Measurements from ENCODE around the gene S100A7A.
"Not testable (repeated sequence)": the region's sequence is repeated elsewhere in the genome, so short reads cannot be mapped to it uniquely, and the experiment has no call there.

The S100A7A gene

GRCh38 chr1:153405825-153406599 is 10.3 kb upstream of the S100A7A start:
- H3K4me1 ChIP-seq (ENCODE audit: control insufficient read depth in 1 of 2, insufficient read depth in 2 of 2, low read length in 2 of 2); H3K4me3 ChIP-seq (ENCODE audit: low read depth in 1 of 2, low read length in 2 of 2); H3K27me3 ChIP-seq (ENCODE audit: low read depth, low read length); H3K9me3 ChIP-seq (ENCODE audit: control insufficient read depth in 1 of 2, low read length in 2 of 2); H3K27ac ChIP-seq (ENCODE audit: low read length); H3K36me3 ChIP-seq (ENCODE audit: control insufficient read depth in 1 of 2, insufficient read depth in 2 of 2, low read length in 2 of 2): not testable (repeated sequence)

DNA sequence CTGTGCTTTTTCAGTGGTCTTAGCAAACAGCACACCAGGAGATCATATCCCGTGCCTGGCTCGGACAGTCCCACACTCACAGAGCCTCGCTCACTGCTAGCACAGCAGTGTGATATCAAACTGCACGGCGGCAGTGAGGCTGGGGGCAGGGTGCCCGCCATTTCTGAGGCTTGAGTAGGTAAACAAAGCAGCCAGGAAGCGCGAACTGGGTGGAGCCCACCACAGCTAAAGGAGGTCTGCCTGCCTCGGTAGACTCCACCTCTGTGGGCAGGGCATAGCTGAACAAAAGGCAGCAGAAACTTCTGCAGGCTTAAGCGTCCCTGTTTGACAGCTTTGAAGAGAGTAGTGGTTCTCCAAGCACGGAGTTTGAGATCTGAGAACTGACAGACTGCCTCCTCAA is 9.0 kb upstream of the S100A7A start:
- not testable (repeated sequence) for H3K4me3 ChIP-seq (ENCODE audit: low read depth in 1 of 2, low read length in 2 of 2); H3K27me3 ChIP-seq (ENCODE audit: low read depth, low read length)

GRCh38 chr1:153413961-153414360 is 2.4 kb upstream of the S100A7A start:
- H3K4me1 ChIP-seq (ENCODE audit: control insufficient read depth in 1 of 2, insufficient read depth in 2 of 2, low read length in 2 of 2); H3K4me3 ChIP-seq (ENCODE audit: low read depth in 1 of 2, low read length in 2 of 2); H3K27ac ChIP-seq (ENCODE audit: low read length): not testable (repeated sequence)

More for the DNA sequence above, 9.0 kb upstream of the S100A7A start:
- not testable (repeated sequence) for H3K27ac ChIP-seq (ENCODE audit: low read length); H3K36me3 ChIP-seq (ENCODE audit: control insufficient read depth in 1 of 2, insufficient read depth in 2 of 2, low read length in 2 of 2); H3K4me1 ChIP-seq (ENCODE audit: control insufficient read depth in 1 of 2, insufficient read depth in 2 of 2, low read length in 2 of 2); H3K9me3 ChIP-seq (ENCODE audit: control insufficient read depth in 1 of 2, low read length in 2 of 2)

GRCh38 chr1:153417136-153417888 is 992 bp downstream of the S100A7A start:
- no peaks in the 10 kb centered on the region for H3K36me3 ChIP-seq (ENCODE audit: control insufficient read depth in 1 of 2, insufficient read depth in 2 of 2, low read length in 2 of 2)
- no peaks in the 10 kb centered on the region for H3K27me3 ChIP-seq (ENCODE audit: low read depth, low read length)
- H3K27ac ChIP-seq (ENCODE audit: low read length): no peak overlapping the region
- H3K4me1 ChIP-seq (ENCODE audit: control insufficient read depth in 1 of 2, insufficient read depth in 2 of 2, low read length in 2 of 2): no peaks in the 10 kb centered on the region
- no peaks in the 10 kb centered on the region for H3K9me3 ChIP-seq (ENCODE audit: control insufficient read depth in 1 of 2, low read length in 2 of 2)
- no peak overlapping the region for H3K4me3 ChIP-seq (ENCODE audit: low read depth in 1 of 2, low read length in 2 of 2)

More at GRCh38 chr1:153413961-153414360, 2.4 kb upstream of the S100A7A start:
- H3K9me3 ChIP-seq (ENCODE audit: control insufficient read depth in 1 of 2, low read length in 2 of 2); H3K27me3 ChIP-seq (ENCODE audit: low read depth, low read length); H3K36me3 ChIP-seq (ENCODE audit: control insufficient read depth in 1 of 2, insufficient read depth in 2 of 2, low read length in 2 of 2): not testable (repeated sequence)

DNA sequence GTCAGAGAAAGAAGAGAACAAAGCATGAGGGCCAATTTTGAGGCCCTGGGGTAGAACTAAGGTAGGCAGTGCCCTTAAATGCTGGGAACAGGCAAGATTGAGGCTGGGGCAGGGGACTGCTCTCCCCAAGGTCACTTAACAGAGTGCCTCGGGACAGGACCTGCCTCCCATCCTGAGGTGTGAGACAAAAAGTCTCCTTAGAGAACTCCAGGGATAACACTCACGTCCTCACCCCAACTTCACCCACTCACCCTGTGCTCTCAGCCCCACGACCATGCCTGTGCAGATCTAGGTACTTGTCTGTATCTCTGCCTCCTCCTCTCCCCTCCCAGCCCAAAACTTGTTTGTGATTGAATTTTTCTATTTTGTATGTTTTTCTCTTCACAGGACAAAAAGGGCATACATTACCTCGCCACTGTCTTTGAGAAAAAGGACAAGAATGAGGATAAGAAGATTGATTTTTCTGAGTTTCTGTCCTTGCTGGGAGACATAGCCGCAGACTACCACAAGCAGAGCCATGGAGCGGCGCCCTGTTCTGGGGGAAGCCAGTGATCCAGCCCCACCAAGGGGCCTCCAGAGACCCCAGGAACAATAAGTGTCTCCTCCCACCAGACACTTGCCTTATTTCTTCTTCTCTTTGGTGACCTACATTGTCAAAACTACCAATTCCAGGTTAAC is 2.6 kb downstream of the S100A7A start:
- H3K27me3 ChIP-seq (ENCODE audit: low read depth, low read length); H3K36me3 ChIP-seq (ENCODE audit: control insufficient read depth in 1 of 2, insufficient read depth in 2 of 2, low read length in 2 of 2); H3K4me3 ChIP-seq (ENCODE audit: low read depth in 1 of 2, low read length in 2 of 2); H3K27ac ChIP-seq (ENCODE audit: low read length); H3K9me3 ChIP-seq (ENCODE audit: control insufficient read depth in 1 of 2, low read length in 2 of 2); H3K4me1 ChIP-seq (ENCODE audit: control insufficient read depth in 1 of 2, insufficient read depth in 2 of 2, low read length in 2 of 2): not testable (repeated sequence)

DNA sequence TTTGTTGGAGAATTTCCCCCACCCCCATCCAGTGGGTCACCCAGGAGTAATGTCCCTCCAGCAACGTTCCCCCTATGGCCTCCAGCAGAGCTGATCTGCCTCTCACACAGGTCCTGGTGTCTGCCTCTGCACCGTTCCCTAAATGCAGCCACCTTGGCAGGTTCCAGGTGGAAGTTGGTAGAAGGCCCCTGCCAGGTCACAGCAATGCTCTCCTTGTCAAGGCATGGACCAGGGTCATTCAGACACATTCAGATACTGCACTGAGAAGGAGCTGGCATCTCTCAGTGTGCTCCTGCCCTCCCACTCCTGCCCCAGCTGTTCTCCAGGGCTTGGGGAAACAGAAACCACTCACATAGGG is 3.1 kb downstream of the S100A7A start:
- H3K4me3 ChIP-seq (ENCODE audit: low read depth in 1 of 2, low read length in 2 of 2); H3K9me3 ChIP-seq (ENCODE audit: control insufficient read depth in 1 of 2, low read length in 2 of 2); H3K36me3 ChIP-seq (ENCODE audit: control insufficient read depth in 1 of 2, insufficient read depth in 2 of 2, low read length in 2 of 2); H3K27me3 ChIP-seq (ENCODE audit: low read depth, low read length); H3K27ac ChIP-seq (ENCODE audit: low read length); H3K4me1 ChIP-seq (ENCODE audit: control insufficient read depth in 1 of 2, insufficient read depth in 2 of 2, low read length in 2 of 2): not testable (repeated sequence)

GRCh38 chr1:153420306-153420705 is 4.0 kb downstream of the S100A7A start:
- Histone ChIP-seq H3K4me1 (ENCODE audit: control insufficient read depth in 1 of 2, insufficient read depth in 2 of 2, low read length in 2 of 2) (no peaks in the 10 kb centered on the region), H3K36me3 (ENCODE audit: control insufficient read depth in 1 of 2, insufficient read depth in 2 of 2, low read length in 2 of 2) (no peaks in the 10 kb centered on the region), H3K4me3 (ENCODE audit: low read depth in 1 of 2, low read length in 2 of 2) (no peak overlapping the region), H3K9me3 (ENCODE audit: control insufficient read depth in 1 of 2, low read length in 2 of 2) (no peaks in the 10 kb centered on the region), H3K27ac (ENCODE audit: low read length) (no peak overlapping the region), H3K27me3 (ENCODE audit: low read depth, low read length) (no peaks in the 10 kb centered on the region)

DNA sequence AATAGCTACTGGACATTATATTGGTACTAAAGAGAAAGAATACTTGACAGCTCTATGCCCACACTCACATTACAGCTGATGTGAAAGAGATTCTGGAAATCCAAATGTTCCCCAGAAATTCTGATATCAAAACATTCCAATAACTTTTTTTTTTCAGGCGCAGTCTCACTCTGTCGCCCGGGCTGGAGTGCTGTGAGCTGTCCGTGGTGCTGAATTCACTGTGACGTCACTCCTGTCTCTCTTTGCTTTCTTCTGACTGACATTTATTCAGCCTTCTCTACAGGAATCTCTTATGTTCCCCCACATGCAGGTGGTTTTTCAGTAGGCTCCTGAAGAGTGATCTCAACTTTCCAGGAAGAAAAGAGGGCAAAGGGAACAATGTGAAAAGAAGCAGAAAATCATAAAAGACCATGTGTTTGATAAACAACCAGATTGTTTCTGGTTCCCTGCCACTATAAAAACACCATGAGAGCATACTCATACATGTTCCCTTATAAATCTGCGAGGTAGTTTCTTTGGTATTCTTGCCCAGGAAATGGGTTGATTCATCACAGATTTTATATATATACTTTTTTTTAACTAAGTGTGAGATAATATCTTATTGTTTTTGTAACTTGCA is 6.2 kb downstream of the S100A7A start:
- Histone ChIP-seq H3K9me3 (ENCODE audit: control insufficient read depth in 1 of 2, low read length in 2 of 2) (no peaks in the 10 kb centered on the region), H3K4me1 (ENCODE audit: control insufficient read depth in 1 of 2, insufficient read depth in 2 of 2, low read length in 2 of 2) (no peaks in the 10 kb centered on the region), H3K36me3 (ENCODE audit: control insufficient read depth in 1 of 2, insufficient read depth in 2 of 2, low read length in 2 of 2) (no peaks in the 10 kb centered on the region), H3K27me3 (ENCODE audit: low read depth, low read length) (no peaks in the 10 kb centered on the region), H3K27ac (ENCODE audit: low read length) (no peak overlapping the region), H3K4me3 (ENCODE audit: low read depth in 1 of 2, low read length in 2 of 2) (no peak overlapping the region)

- Histone ChIP-seq H3K4me3 (ENCODE audit: low read depth in 1 of 2, low read length in 2 of 2) (no peak overlapping the region), H3K9me3 (ENCODE audit: control insufficient read depth in 1 of 2, low read length in 2 of 2) (no peaks in the 10 kb centered on the region), H3K27me3 (ENCODE audit: low read depth, low read length) (no peaks in the 10 kb centered on the region), H3K4me1 (ENCODE audit: control insufficient read depth in 1 of 2, insufficient read depth in 2 of 2, low read length in 2 of 2) (no peaks in the 10 kb centered on the region), H3K36me3 (ENCODE audit: control insufficient read depth in 1 of 2, insufficient read depth in 2 of 2, low read length in 2 of 2) (no peaks in the 10 kb centered on the region), H3K27ac (ENCODE audit: low read length) (no peak overlapping the region)
Observed at GRCh38 chr1:153426809-153427208, 10.5 kb downstream of the S100A7A start.

DNA sequence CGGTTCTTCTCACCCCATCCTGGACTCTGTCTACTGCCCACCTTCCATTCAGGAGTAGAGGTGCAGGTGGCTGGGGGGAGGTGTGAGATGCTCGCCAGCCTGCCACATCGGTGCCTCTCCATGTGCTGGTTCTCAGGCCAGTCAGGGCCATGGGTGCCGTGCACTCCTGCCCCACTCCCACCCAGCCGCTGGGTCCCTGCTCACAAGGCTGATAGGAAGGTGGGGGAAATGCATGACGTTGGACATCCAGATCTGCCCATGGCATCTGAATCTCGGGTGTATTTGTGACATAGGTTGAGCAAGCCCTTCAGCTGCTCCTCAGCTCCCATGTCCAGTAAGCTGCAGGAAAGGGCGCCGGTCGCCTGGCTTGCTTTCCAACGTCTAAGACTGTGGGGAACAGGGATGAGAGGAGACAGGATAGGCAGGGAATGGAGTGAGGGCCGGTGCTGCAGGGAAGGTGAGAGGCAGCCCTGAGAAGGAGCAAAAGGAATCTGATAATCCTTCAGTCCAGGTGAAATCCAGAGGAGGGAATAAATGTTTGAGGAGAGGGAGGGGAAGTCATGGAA is 11.8 kb downstream of the S100A7A start:
- Histone ChIP-seq H3K4me1 (ENCODE audit: control insufficient read depth in 1 of 2, insufficient read depth in 2 of 2, low read length in 2 of 2) (no peaks in the 10 kb centered on the region), H3K27me3 (ENCODE audit: low read depth, low read length) (no peaks in the 10 kb centered on the region), H3K27ac (ENCODE audit: low read length) (no peak overlapping the region), H3K36me3 (ENCODE audit: control insufficient read depth in 1 of 2, insufficient read depth in 2 of 2, low read length in 2 of 2) (no peaks in the 10 kb centered on the region), H3K4me3 (ENCODE audit: low read depth in 1 of 2, low read length in 2 of 2) (no peak overlapping the region), H3K9me3 (ENCODE audit: control insufficient read depth in 1 of 2, low read length in 2 of 2) (no peaks in the 10 kb centered on the region)

GRCh38 chr1:153428791-153429190 is 12.5 kb downstream of the S100A7A start:
- Histone ChIP-seq H3K36me3 (ENCODE audit: control insufficient read depth in 1 of 2, insufficient read depth in 2 of 2, low read length in 2 of 2) (no peaks in the 10 kb centered on the region), H3K9me3 (ENCODE audit: control insufficient read depth in 1 of 2, low read length in 2 of 2) (no peaks in the 10 kb centered on the region), H3K27ac (ENCODE audit: low read length) (no peak overlapping the region), H3K27me3 (ENCODE audit: low read depth, low read length) (no peaks in the 10 kb centered on the region), H3K4me3 (ENCODE audit: low read depth in 1 of 2, low read length in 2 of 2) (no peak overlapping the region), H3K4me1 (ENCODE audit: control insufficient read depth in 1 of 2, insufficient read depth in 2 of 2, low read length in 2 of 2) (no peaks in the 10 kb centered on the region)
